HG03439 (cell line): Measurements from ENCODE around the gene GOLPH3L.
"Not testable (repeated sequence)": the region's sequence is repeated elsewhere in the genome, so short reads cannot be mapped to it uniquely, and the experiment has no call there.

Experiments
- ATAC-seq: cut with Tn5 transposase; IDR thresholded peaks from one replicate; pipeline ENCODE4 v1.9.1; 2021; ENCODE audit warnings: mild to moderate bottlenecking, moderate library complexity; ENCODE audit not compliant: unreplicated experiment

Gene GOLPH3L

DNA sequence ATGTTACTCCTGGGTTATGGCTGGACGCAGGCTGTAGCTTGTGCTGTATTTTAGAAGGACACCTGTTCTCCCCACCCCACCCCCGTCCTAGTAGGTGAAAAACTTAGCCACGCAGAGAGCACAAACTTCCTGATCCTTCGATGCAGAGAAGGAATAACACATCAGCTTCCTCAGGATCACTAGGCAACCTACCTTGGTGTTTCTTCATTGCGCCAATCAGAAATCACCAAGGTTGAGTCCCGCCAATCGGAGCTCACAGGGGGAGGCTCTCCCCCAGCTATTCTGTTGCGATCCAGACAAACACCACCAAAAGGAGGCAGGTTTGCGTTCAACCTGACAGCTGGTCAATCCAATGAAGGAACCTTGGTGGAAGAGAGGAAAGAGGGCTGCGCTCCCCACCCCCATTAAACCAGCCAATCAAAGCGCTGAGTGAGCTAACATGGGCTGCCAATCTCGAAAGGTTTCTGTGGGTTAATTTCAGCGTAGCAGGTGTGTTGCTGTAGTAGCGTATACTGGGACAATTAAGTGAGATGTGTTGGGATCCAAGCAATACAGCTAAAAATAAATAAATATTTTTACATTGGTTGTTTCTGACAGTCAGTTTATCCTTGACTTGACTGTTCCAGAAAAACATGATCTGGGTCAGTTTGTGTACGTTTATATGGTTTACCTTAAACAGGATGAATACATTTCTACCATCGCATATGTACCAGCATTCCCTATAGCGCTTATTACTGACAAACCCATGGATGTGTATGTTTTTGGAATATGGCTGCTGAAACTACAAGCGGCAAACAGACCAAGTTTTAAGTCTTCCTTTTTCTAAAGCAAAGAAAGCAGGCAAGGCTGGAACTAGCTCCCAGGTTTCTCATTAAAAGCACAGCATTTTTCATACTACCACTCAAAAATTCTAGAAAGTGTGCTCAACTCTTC lies at the start of gene GOLPH3L:
GOLPH3L (minus strand) TSS at position 160 of the 933 bp plus-strand sequence. CDS start 2,316 bp downstream, outside the sequence.
- peak; percentile 98 for ATAC-seq

DNA sequence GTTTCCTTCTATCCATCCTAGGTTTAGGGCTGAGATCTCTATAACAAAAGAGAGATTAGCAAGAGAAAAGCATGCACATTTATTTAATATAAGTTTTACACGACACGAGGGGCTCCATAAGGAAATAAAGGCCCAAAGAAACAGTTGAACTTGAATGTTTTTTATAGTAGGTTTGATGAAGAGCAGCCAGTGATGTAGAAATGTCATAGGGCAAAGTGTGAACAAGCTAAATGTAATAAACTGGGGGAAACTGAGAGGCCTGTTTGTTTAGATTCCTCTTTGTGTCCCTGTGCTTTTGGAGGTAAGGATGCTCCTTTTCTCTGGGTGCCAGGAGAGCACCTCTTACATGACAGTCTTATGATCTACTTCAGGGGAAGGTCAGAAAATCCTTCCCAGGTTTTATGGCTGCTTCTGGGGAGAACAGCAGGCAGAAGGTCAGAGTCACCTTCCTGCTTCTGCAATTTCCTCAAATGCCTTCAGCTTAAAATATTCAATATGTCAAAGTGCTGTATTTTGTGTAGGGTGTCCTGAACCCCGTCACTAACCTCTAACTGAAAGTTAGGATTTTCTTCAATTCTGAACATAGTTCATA lies 33.3 kb upstream of the GOLPH3L start:
- ATAC-seq = no peak

DNA sequence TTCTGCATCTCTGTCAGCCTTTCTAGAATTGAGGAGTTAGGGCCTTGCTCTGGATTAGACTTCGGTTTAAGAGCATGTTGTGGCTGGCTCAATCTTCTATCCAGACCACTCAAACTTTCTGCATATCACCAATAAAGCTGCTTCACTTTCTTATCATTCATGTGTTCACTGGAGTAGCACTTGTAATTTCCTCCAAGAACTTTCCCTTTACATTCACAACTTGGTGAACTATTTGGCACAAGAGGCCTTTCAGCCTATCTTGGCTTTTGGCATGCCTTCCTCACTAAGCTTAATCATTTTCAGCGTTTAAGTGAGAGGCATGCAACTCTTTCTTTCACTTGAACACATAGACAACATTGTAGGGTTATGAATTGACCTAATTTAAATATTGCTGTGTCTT lies 27.4 kb upstream of the GOLPH3L start:
- ATAC-seq = no peak

- no peak for ATAC-seq
These were observed 23.7 kb upstream of the GOLPH3L start, which contains the start of gene HORMAD1 for GRCh38 chr1:150720703-150721102. Gene HORMAD1, minus strand, starts transcription at chr1:150720895. Its CDS starts 1,390 bp downstream, at chr1:150719505.

DNA sequence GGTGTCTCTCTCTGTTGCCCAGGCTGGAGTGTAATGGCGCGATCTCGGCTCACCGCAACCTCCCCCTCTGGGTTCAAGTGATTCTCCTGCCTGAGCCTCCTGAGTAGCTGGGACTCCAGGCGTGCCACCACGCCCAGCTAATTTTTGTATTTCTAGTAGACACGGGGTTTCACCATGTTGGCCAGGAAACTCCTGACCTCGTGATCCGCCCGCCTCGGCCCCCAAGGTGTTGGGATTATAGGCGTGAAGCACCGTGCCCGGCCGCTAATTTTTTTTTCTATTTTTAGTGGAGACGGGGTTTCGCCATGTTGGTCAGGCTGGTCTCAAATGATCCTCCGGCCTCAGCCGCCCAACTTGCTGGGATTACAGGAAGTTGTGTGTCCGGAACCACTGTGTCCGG lies 23.1 kb upstream of the GOLPH3L start:
- no peak for ATAC-seq

- no peak for ATAC-seq
These were observed 21.4 kb upstream of the GOLPH3L start for GRCh38 chr1:150718225-150718891.

DNA sequence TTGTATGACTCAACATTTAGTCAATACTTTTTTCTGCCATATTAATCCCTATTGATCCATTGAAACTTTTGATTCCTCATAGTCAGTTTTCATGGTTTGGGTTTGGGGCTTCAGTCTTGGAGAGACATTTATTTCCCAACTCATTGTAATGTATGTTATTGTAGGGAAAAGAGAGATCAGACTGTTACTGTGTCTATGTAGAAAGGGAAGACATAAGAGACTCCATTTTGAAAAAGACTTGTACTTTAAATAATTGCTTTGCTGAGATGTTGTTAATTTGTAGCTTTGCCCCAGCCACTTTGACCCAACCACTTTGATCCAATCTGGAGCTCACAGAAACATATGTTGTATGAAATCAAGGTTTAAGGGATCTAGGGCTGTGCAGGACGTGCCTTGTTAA lies 12.1 kb upstream of the GOLPH3L start:
- ATAC-seq = not testable (repeated sequence)

GRCh38 chr1:150708595-150708994 lies 11.6 kb upstream of the GOLPH3L start:
- peak; percentile 63 for ATAC-seq

GRCh38 chr1:150706091-150706490 lies 9.1 kb upstream of the GOLPH3L start:
- ATAC-seq = no peak

DNA sequence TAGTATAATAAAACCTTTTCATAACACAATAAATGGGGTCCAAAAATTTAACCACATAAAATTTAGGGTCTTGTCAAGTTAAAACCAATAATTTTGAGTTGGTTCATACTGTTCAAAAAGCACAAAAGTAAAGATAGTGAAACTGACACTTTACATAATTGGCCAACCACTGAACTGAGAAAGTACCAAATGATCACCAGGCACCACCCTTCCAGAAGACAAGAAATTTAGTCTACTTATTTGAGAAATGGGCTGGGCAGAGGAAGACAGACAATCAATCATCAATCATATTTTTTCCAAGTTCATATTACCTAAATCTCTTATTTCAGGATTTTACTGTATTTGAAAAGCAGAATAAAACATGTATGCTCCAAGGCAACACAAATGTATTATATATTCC lies 6.5 kb upstream of the GOLPH3L start:
- ATAC-seq = no peak

DNA sequence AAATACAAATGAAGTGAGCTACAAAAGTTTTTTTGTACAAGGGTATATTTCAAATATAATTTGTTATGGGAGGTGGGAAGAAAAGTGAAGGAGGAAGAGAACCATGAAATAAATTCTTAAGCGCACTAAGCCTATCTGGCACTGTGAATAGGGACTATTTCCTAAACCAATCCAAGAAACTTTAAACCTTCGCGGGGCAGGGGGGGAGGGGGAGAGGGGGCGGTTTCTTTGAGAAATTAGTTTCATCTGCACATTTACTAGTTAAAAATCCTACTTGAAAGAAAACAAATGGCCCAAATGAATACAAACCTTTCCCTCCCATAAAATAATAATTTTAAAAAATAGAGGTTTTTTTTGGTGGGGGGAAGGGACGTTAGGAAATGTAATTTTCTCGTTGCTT lies 364 bp downstream of the GOLPH3L start:
- no peak for ATAC-seq

DNA sequence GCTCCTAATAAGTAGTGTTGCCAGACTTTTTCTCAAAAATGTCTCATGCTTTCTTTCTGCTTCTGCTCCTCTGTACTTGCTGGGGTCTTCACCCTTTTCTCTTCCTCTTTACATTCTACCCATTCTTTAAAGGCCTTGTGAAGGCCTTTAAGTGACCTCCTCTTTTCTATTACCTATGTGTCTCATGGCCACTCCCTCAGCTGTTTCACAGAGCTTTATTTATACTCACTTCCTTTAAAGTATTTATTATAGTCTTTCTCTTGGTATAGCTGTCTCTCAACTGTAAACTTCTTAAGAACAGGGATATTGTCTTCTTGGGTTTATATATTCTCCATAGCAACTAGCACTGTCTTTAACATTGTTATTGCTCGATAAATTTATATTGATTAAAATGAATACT lies 792 bp downstream of the GOLPH3L start:
- ATAC-seq = no peak

DNA sequence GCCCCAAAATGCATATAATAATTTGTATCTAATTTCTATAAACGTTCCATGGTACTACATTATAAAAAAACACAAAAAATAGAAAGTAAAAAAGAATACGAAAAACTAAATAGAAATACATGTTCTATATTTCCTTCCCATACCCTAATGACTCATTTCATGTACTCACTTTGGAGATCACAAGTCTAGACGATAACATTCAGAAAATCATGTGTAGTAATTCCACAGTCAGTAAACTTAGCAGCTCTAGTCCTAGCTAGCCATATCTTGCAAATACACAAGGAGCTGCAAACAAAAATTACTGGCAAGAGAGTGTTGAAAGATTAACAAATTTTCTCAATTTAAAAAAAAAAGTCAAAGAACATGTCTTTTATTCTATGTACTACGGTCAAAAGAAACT lies 1.4 kb downstream of the GOLPH3L start:
- ATAC-seq = no peak

DNA sequence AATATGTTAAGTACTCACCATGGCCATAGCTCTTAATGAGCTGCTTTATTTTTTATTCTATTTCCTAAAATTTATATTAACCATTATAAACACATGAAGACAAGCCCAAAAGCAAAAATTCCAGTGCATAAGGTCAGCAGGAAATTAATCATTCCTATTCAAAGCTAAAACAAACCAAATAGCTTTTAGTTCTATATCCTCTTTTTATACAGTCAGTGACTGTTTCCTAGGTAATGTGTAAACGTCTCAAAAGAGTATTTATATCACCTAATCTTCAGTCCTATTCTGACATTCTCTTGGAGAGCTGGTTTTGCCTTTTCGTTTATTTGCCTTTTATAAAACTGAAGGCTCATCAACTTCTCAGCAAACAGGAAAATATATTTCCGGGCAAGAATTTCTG lies 4.2 kb downstream of the GOLPH3L start:
- ATAC-seq = no peak

- ATAC-seq = no peak
These were observed 8.2 kb downstream of the GOLPH3L start for GRCh38 chr1:150688763-150689162.

- ATAC-seq = no peak
These were observed 10.7 kb downstream of the GOLPH3L start for GRCh38 chr1:150686275-150686674.

DNA sequence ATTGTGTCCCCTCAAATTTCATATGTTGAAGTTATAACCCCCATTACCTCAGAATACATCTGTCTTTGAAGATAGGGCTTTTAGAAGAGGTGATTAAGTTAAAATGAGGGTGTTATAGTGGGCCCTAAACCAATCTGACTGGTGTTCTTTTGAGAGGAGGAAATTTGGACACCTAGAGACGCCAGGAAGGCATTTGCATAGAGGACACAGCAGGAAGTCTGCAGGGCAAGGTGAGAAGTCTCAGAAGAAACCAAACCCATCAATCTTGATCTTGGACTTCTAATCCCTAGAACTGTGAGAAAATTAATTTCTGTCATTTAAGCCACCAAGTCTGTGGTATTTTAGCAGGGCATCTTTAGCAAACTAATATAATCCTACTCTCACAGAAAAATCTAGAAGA lies 13.0 kb downstream of the GOLPH3L start:
- ATAC-seq = no peak

DNA sequence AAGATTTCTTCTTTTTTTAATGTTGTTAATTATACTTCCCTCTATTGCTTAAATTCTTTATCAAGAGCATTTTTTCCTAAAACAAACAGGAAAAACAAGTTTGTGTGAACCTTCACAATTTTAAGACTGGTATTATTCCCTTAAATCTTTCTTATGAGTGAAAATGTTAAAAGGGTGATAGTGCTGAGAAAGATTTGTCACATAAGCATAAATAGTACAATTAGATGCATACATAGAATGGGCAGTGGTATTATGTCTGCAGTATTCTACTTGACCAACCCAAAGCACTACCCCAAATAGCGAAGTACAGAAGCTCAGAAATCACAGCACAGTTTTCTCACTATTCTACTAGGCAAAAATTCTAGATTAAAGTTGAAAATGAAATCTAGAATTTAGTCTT lies 18.0 kb downstream of the GOLPH3L start:
- ATAC-seq = no peak

DNA sequence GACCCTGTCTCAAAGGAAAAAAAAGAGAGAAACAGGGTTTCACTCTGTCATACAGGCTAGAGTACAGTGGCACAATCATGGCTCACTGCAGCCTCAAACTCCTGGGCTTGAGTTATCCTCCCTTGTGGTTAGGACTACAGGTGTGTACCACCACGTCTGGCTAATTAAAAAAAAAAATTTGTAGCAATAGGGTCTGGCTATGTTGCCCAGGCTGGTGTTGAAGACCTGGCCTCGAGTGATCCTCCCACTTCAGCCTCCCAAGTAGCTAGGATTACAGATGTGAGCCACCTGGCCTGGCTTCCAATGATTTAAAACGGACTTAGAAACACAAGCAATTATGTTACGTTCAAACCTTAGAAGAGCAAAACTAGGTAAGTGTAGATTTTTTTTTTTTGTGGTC lies 22.1 kb downstream of the GOLPH3L start:
- no peak for ATAC-seq

DNA sequence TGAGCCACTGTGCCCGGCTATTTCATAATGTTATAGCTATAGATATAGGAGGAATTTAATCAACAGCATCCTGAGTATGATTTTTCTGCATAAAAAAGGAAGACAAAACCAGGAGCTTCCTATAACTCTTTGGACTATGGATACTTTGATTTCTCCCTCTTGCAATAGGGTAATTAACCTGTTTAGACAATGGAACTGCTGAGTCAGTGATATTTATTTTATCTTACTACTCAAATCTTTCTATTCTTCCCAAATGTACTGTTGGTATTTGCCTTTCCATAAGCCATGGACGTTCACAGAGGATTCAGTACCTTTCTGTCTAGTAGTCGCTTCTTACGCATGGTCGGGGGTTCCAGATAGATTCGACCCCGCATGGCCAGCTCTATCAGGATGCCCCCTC lies 33.6 kb downstream of the GOLPH3L start:
- no peak for ATAC-seq

DNA sequence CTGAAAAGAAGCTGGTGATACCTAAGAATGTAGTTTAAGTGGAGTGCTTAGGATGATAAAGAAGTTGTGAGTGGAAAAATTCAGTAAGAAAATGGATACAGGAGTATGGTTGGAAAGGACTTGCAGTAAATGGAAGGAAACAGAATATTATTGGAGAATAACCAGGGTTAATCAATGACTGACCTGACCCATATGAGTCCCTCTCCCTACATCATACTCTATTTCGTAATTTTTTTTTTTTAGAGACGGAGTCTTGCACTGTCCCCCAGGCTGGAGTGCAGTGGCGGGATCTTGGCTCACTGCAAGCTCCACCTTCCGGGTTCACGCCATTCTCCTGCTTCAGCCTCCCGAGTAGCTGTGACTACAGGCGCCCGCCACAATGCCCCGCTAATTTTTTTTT lies 34.1 kb downstream of the GOLPH3L start:
- ATAC-seq = no peak

GRCh38 chr1:150661156-150661555 lies 35.8 kb downstream of the GOLPH3L start:
- no peak for ATAC-seq
